ENCODE results near the gene RAPGEF1. TPM values are rescaled to one million over a fixed set of nuclear protein-coding genes. Genes with fewer than 3 reads are reported as not detected.

RAPGEF1 gene
- total and polyA plus RNA-seq, 7 donors = 14.4 to 58.2 (median 45.3) TPM

- Histone ChIP-seq H3K27ac (peak overlapping the region in 1 of 4 donors; percentile 25), H3K4me3 (no peak overlapping the region), H3K36me3 (no peaks in the 10 kb centered on the region), H3K4me1 (peaks cover 0 to 39% (median 36%) of the 10 kb centered on the region in 4 donors), H3K27me3 (no peaks in the 10 kb centered on the region), H3K9me3 (no peaks in the 10 kb centered on the region)
- WGBS, 2 donors = 66 to 81% methylated on average over 7 of the region's 7 CpGs
- TF ChIP-seq POLR2A (IDR thresholded peaks at IDR 0.05) (no peak), POLR2AphosphoS5 (IDR thresholded peaks at IDR 0.05) (no peak), EP300 (IDR thresholded peaks at IDR 0.05) (no peak)
- TF ChIP-seq, protein P1, sequence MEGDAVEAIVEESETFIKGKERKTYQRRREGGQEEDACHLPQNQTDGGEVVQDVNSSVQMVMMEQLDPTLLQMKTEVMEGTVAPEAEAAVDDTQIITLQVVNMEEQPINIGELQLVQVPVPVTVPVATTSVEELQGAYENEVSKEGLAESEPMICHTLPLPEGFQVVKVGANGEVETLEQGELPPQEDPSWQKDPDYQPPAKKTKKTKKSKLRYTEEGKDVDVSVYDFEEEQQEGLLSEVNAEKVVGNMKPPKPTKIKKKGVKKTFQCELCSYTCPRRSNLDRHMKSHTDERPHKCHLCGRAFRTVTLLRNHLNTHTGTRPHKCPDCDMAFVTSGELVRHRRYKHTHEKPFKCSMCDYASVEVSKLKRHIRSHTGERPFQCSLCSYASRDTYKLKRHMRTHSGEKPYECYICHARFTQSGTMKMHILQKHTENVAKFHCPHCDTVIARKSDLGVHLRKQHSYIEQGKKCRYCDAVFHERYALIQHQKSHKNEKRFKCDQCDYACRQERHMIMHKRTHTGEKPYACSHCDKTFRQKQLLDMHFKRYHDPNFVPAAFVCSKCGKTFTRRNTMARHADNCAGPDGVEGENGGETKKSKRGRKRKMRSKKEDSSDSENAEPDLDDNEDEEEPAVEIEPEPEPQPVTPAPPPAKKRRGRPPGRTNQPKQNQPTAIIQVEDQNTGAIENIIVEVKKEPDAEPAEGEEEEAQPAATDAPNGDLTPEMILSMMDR (IDR thresholded peaks at IDR 0.05) = no peak
- intact Hi-C loops (cut with DNase I) = no loop called here
- DNase-seq = no peak
Observed at GRCh38 chr9:131719262-131719908, 20.5 kb downstream of the RAPGEF1 start.

DNA sequence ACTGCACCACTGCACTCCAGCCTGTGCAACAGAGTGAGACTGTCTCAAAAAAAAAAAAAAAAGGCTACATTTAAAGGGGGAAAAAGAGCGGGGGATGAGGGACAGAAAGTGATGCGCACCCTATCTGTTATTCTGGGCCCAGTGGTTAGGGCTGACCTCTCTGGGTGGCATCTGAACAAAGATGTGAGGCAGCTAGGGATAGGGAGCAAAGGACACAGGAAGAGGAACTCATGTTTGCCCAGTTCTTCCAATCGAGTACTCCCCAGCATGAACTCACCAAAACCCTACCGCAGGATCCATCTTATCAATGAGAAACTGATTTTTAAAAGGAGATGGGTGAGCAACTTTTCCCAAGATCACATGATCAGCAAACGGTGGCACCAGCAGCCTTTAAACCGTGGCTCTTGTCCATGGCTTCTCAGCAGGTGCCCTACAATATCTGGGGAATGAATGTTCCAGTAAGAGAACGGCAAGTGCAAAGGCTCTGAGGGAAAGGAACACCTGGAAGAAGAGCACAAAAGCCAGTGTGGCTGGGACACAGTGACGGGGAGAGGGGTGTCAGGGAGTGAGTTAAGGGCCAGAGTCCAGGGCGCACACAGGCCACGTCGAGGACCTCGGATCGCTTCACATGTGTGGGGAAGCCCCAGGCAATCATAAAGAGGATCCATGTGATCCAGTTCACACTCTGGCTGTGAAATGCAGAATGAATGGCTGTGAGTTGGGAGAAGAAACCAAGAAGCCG is 22.0 kb downstream of the RAPGEF1 start:
- Histone ChIP-seq H3K36me3 (no peaks in the 10 kb centered on the region), H3K27me3 (no peaks in the 10 kb centered on the region), H3K4me1 (peaks cover 0 to 45% (median 39%) of the 10 kb centered on the region in 4 donors), H3K4me3 (no peak overlapping the region), H3K9me3 (no peaks in the 10 kb centered on the region), H3K27ac (no peak overlapping the region)
- DNase-seq = no peak
- TF ChIP-seq, protein P1 (IDR thresholded peaks at IDR 0.05) = no peak
- TF ChIP-seq POLR2A (IDR thresholded peaks at IDR 0.05) (no peak), POLR2AphosphoS5 (IDR thresholded peaks at IDR 0.05) (no peak), EP300 (IDR thresholded peaks at IDR 0.05) (no peak)
- intact Hi-C loops (cut with DNase I) = no loop called here
- 83 to 90% methylated on average over 14 of the region's 14 CpGs for WGBS, 2 donors

DNA sequence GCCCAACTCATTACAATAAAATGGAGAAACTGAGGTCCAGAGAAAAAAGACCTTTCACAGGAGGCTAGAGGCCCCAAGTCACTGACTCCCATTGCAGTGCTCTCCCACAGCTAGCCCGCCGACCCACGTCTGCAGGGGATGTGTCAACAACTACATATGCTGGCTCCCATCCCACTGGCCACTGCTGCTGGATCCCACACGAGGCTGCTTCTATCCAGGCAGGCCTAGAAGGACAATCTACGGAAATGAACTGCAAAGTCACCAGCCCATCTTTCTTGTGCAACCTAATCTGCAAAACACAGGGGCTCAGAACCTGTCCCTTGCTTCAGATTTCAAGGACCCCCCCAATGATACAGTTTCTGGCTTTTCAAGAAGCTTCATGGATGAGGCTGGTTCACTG is 24.0 kb downstream of the RAPGEF1 start:
- 81 to 84% methylated on average over 5 of the region's 5 CpGs for WGBS, 2 donors
- no peaks in the 10 kb centered on the region for H3K36me3 ChIP-seq
- no peaks in the 10 kb centered on the region for H3K27me3 ChIP-seq
- DNase-seq = no peak
- intact Hi-C loops (cut with DNase I) = no loop called here
- no peak overlapping the region for H3K4me3 ChIP-seq
- peaks cover 0 to 36% (median 32%) of the 10 kb centered on the region in 4 donors for H3K4me1 ChIP-seq
- TF ChIP-seq POLR2AphosphoS5 (IDR thresholded peaks at IDR 0.05) = peak in 1 of 4 donors; percentile 15
- TF ChIP-seq, protein P1 (IDR thresholded peaks at IDR 0.05) = no peak
- peak overlapping the region in 3 of 4 donors; percentile 79 to 86 (median 85) for H3K27ac ChIP-seq
- H3K9me3 ChIP-seq = no peaks in the 10 kb centered on the region

DNA sequence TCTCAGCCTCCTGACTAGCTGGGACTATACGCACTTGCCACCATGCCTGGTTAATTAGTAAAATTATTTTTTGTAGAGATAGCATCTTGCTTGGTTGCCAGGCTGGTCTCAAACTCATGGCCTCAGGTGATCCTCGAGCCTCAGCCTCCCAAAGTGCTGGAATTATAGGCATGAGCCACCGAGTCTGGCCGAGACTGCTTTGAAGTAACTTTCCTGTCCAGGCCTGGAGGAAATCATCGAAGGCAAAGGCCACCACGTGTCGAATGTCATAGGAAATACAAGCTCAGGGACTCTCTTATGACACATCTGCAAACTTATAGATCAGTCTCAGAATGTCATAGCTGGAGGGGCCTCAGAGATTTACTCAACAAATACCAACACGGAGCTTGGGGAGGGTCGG is 25.1 kb downstream of the RAPGEF1 start:
- intact Hi-C loops (cut with DNase I) = no loop called here
- peaks cover 0 to 43% (median 34%) of the 10 kb centered on the region in 4 donors for H3K4me1 ChIP-seq
- H3K36me3 ChIP-seq = no peaks in the 10 kb centered on the region
- H3K27ac ChIP-seq = peak overlapping the region; percentile 66 to 86 (median 82)
- WGBS, 2 donors = 89 to 93% methylated on average over 9 of the region's 9 CpGs
- DNase-seq = no peak
- no peaks in the 10 kb centered on the region for H3K27me3 ChIP-seq
- H3K9me3 ChIP-seq = no peaks in the 10 kb centered on the region
- H3K4me3 ChIP-seq = no peak overlapping the region
- TF ChIP-seq, protein P1 (IDR thresholded peaks at IDR 0.05) = no peak
- TF ChIP-seq EP300 (IDR thresholded peaks at IDR 0.05) = no peak
- TF ChIP-seq POLR2A (IDR thresholded peaks at IDR 0.05) = no peak
- no peak for TF ChIP-seq POLR2AphosphoS5 (IDR thresholded peaks at IDR 0.05)

Measured in sigmoid colon (tissue), 7 donors.